ENCODE results near the gene PAPSS2. TPM values are rescaled to one million over a fixed set of nuclear protein-coding genes. Genes with fewer than 3 reads are reported as not detected.

Gene PAPSS2
- total RNA-seq, 2 experiments from 2014 or later: 0.22 to 0.40 TPM

DNA sequence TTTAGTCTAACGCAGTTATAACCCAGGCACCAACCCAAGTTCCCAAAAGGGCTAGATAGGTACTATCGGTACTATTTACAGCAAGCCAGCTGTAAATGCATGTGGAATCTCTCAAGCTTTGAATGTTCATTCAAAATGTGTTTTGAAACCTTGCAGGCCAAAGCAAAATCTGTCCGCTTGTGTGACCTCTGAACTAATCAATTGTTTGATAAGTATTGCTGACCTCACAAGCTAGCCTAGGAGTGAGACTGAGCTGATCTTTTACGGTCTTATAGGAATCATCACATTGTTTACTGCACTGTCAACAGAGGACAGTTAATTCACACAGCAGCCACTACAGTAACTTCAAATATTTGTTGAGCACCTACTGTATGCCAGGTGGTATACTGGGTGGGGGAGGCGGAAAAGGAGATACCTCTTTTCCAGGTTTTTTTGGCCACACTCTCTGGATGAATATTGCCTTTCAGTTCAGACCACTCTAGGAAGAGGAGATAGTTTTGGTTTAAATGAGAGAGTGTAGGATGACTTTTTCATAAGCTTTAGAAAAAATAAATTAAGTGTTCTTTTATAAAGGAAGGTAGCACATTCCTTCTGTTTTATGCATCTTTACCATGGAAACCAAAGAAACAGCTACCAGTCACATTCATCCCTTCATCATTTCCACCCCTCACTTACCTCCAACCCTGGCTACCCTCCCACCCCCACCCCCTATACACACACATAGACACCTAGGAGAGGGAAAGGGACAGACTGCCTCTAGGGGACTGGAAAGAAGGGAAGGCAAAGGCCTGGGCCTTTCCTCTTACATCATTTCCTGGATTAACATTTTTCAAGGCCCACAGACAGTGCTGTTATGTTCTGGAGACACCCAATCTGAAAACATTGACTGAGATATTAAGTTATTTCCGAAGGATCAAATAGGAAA is 2.4 kb downstream of the PAPSS2 start:
- CTCF ChIA-PET: no interaction called here
- DNase-seq: no peak
- H3K27me3 Mint-ChIP-seq: peaks cover 38% of the 10 kb centered on the region
- H3K4me1 Mint-ChIP-seq (ENCODE audit: low read depth): peaks cover 6% of the 10 kb centered on the region
- no peak overlapping the region for H3K27ac Mint-ChIP-seq
- POLR2A ChIA-PET: no interaction called here
- intact Hi-C loops (cut with micrococcal nuclease): no loop called here
- H3K9me3 Mint-ChIP-seq: no peaks in the 10 kb centered on the region
- H3K36me3 Mint-ChIP-seq: no peaks in the 10 kb centered on the region
- H3K4me3 Mint-ChIP-seq: no peak overlapping the region

GRCh38 chr10:87664276-87664701 is 4.6 kb downstream of the PAPSS2 start:
- Mint-ChIP-seq H3K27ac (no peak overlapping the region), H3K36me3 (no peaks in the 10 kb centered on the region), H3K4me3 (no peak overlapping the region), H3K27me3 (peaks cover 35% of the 10 kb centered on the region), H3K9me3 (no peaks in the 10 kb centered on the region), H3K4me1 (ENCODE audit: low read depth) (peaks cover 5% of the 10 kb centered on the region)
- DNase-seq: no peak
- intact Hi-C loops (cut with micrococcal nuclease): no loop called here
- POLR2A ChIA-PET: no interaction called here
- CTCF ChIA-PET: interaction anchor here (0.5 kb wide), 1 partner anchor 106 kb away, joined by 3 read pairs; no protein-coding TSS in a partner anchor

GRCh38 chr10:87667493-87667892 is 7.8 kb downstream of the PAPSS2 start:
- Mint-ChIP-seq H3K27ac (no peak overlapping the region), H3K4me3 (no peak overlapping the region), H3K4me1 (ENCODE audit: low read depth) (no peaks in the 10 kb centered on the region), H3K9me3 (no peaks in the 10 kb centered on the region), H3K36me3 (no peaks in the 10 kb centered on the region), H3K27me3 (peaks cover 15% of the 10 kb centered on the region)
- intact Hi-C loops (cut with micrococcal nuclease): no loop called here
- no peak for DNase-seq
- CTCF ChIA-PET: no interaction called here
- POLR2A ChIA-PET: no interaction called here

DNA sequence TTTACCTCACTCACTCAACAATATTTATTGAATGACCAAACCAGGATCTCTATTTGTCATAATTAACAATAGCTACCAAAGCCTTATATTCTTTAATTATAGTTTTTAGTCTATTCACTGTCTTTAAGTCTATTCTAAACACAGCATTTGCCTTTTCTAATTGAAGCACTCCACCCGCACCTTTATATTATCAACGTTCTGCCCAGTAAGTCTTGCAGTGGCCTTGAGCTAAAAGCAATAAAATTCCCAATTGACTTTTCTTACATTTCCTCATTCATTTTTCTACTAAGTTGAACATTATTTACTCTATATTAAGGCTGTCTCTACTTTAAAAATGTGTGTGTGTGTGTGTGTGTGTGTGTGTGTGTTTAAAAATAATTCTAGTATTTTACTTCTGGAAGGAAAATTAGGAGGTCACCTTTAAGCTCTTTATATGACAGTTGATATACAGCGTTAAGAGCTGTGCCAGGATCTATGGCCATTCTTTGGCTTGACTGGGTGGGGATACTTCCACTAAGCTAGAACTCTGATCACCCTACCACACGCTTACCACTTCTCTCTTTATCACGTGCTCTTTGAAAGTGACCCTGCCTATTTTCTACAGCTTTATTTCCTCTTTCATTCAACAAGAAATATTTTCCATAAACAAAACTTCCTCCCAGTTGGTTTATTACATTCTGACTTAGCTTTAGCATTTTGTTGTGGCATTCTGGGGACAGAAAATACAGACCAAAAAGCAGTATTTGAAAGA is 8.8 kb downstream of the PAPSS2 start:
- POLR2A ChIA-PET: no interaction called here
- Mint-ChIP-seq H3K27me3 (peaks cover 13% of the 10 kb centered on the region), H3K27ac (no peak overlapping the region), H3K4me1 (ENCODE audit: low read depth) (no peaks in the 10 kb centered on the region), H3K9me3 (no peaks in the 10 kb centered on the region), H3K4me3 (no peak overlapping the region), H3K36me3 (no peaks in the 10 kb centered on the region)
- no peak for DNase-seq
- CTCF ChIA-PET: no interaction called here
- intact Hi-C loops (cut with micrococcal nuclease): no loop called here

DNA sequence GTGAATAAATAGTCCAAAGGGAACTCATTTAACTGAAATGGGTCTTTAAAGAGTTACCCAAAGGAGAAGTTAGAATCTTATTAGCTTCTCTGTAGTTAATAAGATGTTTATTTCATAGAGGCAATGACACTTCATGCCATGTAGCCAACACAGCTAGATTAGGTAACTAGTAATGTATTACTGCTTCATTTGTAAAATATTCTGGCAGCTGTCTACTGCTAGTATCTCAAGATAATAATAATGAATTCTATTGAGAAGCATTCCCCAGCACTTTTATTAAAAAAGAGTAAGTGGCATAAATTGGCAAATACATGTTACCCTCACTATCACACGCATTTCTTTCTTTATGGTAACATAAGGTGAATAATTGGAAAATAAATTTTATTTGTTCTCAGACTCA is 10.1 kb downstream of the PAPSS2 start:
- Mint-ChIP-seq H3K27me3 (peaks cover 7% of the 10 kb centered on the region), H3K27ac (no peak overlapping the region), H3K36me3 (no peaks in the 10 kb centered on the region), H3K9me3 (no peaks in the 10 kb centered on the region), H3K4me3 (no peak overlapping the region), H3K4me1 (ENCODE audit: low read depth) (no peaks in the 10 kb centered on the region)
- ChIA-PET CTCF (interaction anchor here (1.0 kb wide), 1 partner anchor 138 kb away, joined by 3 read pairs; no protein-coding TSS in a partner anchor), POLR2A (no interaction called here)
- DNase-seq: no peak
- intact Hi-C loops (cut with micrococcal nuclease): no loop called here

DNA sequence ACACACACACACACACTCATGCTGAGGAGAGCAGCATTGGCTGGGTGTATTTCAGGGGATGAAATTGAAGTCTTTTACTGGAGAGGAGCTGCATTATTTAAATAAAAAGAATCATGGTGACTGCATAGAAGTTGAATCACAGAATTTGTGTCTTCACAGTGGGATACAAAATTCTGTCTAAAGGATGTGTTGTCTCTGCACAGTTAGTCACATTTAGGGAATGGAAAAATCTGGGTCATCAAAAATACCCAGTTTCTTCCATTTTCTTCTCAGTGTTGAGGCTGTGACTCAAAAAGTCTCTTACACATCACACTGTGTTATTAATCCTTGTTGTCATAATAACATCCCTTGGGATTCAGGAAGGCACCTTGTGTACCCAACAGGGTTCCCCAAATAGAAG is 10.9 kb downstream of the PAPSS2 start:
- ChIA-PET CTCF (interaction anchor here (1.0 kb wide), 1 partner anchor 139 kb away, joined by 3 read pairs; no protein-coding TSS in a partner anchor), POLR2A (no interaction called here)
- Mint-ChIP-seq H3K36me3 (no peaks in the 10 kb centered on the region), H3K4me3 (no peak overlapping the region), H3K4me1 (ENCODE audit: low read depth) (no peaks in the 10 kb centered on the region), H3K9me3 (no peaks in the 10 kb centered on the region), H3K27me3 (peaks cover 7% of the 10 kb centered on the region), H3K27ac (no peak overlapping the region)
- intact Hi-C loops (cut with micrococcal nuclease): no loop called here
- no peak for DNase-seq

- peaks cover 7% of the 10 kb centered on the region for H3K27me3 Mint-ChIP-seq
- H3K27ac Mint-ChIP-seq: no peak overlapping the region
- no peaks in the 10 kb centered on the region for H3K4me1 Mint-ChIP-seq (ENCODE audit: low read depth)
- ChIA-PET POLR2A (no interaction called here), CTCF (no interaction called here)
- H3K4me3 Mint-ChIP-seq: no peak overlapping the region
- no peaks in the 10 kb centered on the region for H3K9me3 Mint-ChIP-seq
- intact Hi-C loops (cut with micrococcal nuclease): no loop called here
- DNase-seq: no peak
- H3K36me3 Mint-ChIP-seq: no peaks in the 10 kb centered on the region
Measured at GRCh38 chr10:87671139-87671815, 11.6 kb downstream of the PAPSS2 start.

- no peaks in the 10 kb centered on the region for H3K4me1 Mint-ChIP-seq (ENCODE audit: low read depth)
- POLR2A ChIA-PET: no interaction called here
- no peaks in the 10 kb centered on the region for H3K36me3 Mint-ChIP-seq
- CTCF ChIA-PET: no interaction called here
- H3K27ac Mint-ChIP-seq: no peak overlapping the region
- DNase-seq: no peak
- H3K9me3 Mint-ChIP-seq: no peaks in the 10 kb centered on the region
- intact Hi-C loops (cut with micrococcal nuclease): no loop called here
- no peak overlapping the region for H3K4me3 Mint-ChIP-seq
- H3K27me3 Mint-ChIP-seq: peaks cover 10% of the 10 kb centered on the region
Measured at GRCh38 chr10:87672551-87672950, 12.9 kb downstream of the PAPSS2 start.

DNA sequence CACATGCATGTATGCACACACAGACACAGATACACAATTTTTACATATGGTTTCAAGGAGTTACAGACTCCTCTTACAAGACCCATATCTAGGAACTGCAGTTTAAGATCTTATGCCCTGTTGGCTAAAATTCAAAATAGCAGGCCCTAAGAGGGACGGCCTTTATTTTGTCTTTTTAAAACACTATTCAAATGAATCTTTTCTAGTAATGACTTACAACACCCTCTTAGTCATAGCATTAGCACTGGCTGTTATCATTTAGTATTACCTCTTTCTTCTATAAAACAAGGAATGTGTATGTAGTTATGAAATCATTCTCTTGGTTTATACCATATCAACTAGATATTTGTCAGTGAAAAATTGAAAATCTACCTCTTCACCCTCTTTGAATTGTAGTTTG is 15.3 kb downstream of the PAPSS2 start:
- CTCF ChIA-PET: no interaction called here
- H3K4me3 Mint-ChIP-seq: no peak overlapping the region
- H3K27me3 Mint-ChIP-seq: peaks cover 12% of the 10 kb centered on the region
- no peaks in the 10 kb centered on the region for H3K4me1 Mint-ChIP-seq (ENCODE audit: low read depth)
- POLR2A ChIA-PET: no interaction called here
- DNase-seq: no peak
- no peak overlapping the region for H3K27ac Mint-ChIP-seq
- intact Hi-C loops (cut with micrococcal nuclease): no loop called here
- no peaks in the 10 kb centered on the region for H3K9me3 Mint-ChIP-seq
- no peaks in the 10 kb centered on the region for H3K36me3 Mint-ChIP-seq

DNA sequence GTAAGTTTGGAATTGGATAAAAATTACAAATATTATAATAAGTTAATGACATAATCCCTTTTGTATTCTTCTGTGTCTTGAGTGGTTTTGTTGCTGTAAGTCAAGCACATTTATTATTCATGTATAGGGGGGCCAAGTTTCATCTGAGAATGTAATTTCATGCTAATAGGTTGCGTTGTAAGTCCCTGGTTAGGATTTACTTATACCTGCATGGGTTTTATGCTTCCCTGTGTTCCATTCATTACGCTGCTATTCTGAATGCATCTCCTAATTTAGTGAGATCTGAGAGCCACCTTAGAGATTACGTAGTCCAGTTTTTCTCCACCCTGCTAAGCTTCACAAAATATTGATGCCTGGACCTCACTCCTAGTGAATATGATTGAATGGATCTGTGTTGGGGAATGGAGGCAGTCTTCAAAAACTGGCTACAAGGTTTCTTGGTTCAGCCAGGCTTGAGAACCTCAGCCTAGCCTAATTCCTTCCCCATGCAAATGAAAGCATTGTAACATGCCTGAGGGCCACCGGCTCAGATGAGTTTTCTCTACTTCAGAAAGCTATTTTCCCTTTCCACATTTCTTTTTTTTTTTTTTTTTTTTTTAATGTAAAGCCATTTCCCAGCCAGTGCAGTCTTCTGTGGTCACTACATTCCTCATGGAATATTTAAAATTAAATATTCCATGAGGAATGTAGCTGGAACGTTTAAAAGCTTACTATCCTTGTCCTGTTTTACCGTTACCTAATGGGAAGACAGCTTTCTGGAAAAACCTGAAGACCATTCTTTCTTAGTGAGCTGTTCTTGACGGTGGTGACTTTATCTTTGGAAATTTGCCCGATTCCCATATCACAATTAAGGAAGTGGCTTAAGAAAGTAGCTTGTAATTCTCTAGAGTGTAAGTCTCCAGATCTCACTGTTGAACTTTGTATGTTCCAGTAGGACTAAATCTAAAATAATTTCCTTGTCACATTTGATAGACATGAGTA is 16.0 kb downstream of the PAPSS2 start:
- Mint-ChIP-seq H3K36me3 (no peaks in the 10 kb centered on the region), H3K9me3 (no peaks in the 10 kb centered on the region), H3K4me1 (ENCODE audit: low read depth) (no peaks in the 10 kb centered on the region), H3K4me3 (no peak overlapping the region), H3K27me3 (peaks cover 10% of the 10 kb centered on the region), H3K27ac (no peak overlapping the region)
- ChIA-PET CTCF (interaction anchor here (0.7 kb wide), 1 partner anchor 70 kb away, joined by 3 read pairs; no protein-coding TSS in a partner anchor), POLR2A (interaction anchor here (1.2 kb wide), 1 partner anchor 16 kb away, joined by 3 read pairs; the partner anchor contains the start of gene PAPSS2)
- no peak for DNase-seq
- intact Hi-C loops (cut with micrococcal nuclease): no loop called here

- no peak overlapping the region for H3K27ac Mint-ChIP-seq
- no peaks in the 10 kb centered on the region for H3K9me3 Mint-ChIP-seq
- DNase-seq: no peak
- H3K27me3 Mint-ChIP-seq: peaks cover 12% of the 10 kb centered on the region
- H3K4me3 Mint-ChIP-seq: no peak overlapping the region
- no peaks in the 10 kb centered on the region for H3K36me3 Mint-ChIP-seq
- no peaks in the 10 kb centered on the region for H3K4me1 Mint-ChIP-seq (ENCODE audit: low read depth)
- CTCF ChIA-PET: no interaction called here
- POLR2A ChIA-PET: no interaction called here
- intact Hi-C loops (cut with micrococcal nuclease): no loop called here
Measured at GRCh38 chr10:87677595-87677994, 17.9 kb downstream of the PAPSS2 start.
